Measurements from ENCODE around the gene EMP2. TPM values are rescaled to one million over a fixed set of nuclear protein-coding genes. Genes with fewer than 3 reads are reported as not detected.

Gene EMP2
- total RNA-seq, 2 experiments from 2014 or later, result not detected

GRCh38 chr16:10565167-10565566 is 15.2 kb downstream of the EMP2 start:
- ChIA-PET CTCF (no interaction called here), POLR2A (no interaction called here)
- peaks cover 5% of the 10 kb centered on the region for H3K9me3 Mint-ChIP-seq
- no peak overlapping the region for H3K4me3 Mint-ChIP-seq
- Histone ChIP-seq H3K9me3 (ENCODE audit: control insufficient read depth in 1 of 2, insufficient read depth in 1 of 2, low read length in 2 of 2) (peaks cover 0 to 9% of the 10 kb centered on the region in 2 experiments), H3K4me1 (ENCODE audit: insufficient read depth, low read length) (no peaks in the 10 kb centered on the region), H3K27ac (ENCODE audit: low read depth in 1 of 2, low read length in 2 of 2) (no peak overlapping the region), H3K27me3 (ENCODE audit: control insufficient read depth in 1 of 2, insufficient read depth in 2 of 2, low read length in 2 of 2) (peaks cover 0 to 3% of the 10 kb centered on the region in 2 experiments), H3K36me3 (ENCODE audit: insufficient read depth, low read length) (no peaks in the 10 kb centered on the region), H3K4me3 (ENCODE audit: low read length) (no peak overlapping the region)
- no peaks in the 10 kb centered on the region for H3K4me1 Mint-ChIP-seq (ENCODE audit: low read depth)
- ATAC-seq (ENCODE audit: poor library complexity) (no peak), DNase-seq (no peak)
- intact Hi-C loops (cut with DNase I, micrococcal nuclease), result no loop called here
- TF ChIP-seq, protein P1, sequence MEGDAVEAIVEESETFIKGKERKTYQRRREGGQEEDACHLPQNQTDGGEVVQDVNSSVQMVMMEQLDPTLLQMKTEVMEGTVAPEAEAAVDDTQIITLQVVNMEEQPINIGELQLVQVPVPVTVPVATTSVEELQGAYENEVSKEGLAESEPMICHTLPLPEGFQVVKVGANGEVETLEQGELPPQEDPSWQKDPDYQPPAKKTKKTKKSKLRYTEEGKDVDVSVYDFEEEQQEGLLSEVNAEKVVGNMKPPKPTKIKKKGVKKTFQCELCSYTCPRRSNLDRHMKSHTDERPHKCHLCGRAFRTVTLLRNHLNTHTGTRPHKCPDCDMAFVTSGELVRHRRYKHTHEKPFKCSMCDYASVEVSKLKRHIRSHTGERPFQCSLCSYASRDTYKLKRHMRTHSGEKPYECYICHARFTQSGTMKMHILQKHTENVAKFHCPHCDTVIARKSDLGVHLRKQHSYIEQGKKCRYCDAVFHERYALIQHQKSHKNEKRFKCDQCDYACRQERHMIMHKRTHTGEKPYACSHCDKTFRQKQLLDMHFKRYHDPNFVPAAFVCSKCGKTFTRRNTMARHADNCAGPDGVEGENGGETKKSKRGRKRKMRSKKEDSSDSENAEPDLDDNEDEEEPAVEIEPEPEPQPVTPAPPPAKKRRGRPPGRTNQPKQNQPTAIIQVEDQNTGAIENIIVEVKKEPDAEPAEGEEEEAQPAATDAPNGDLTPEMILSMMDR (IDR thresholded peaks at IDR 0.05), result no peak
- no peak overlapping the region for H3K27ac Mint-ChIP-seq
- peaks cover 35% of the 10 kb centered on the region for H3K27me3 Mint-ChIP-seq
- no peaks in the 10 kb centered on the region for H3K36me3 Mint-ChIP-seq (ENCODE audit: low read depth)

DNA sequence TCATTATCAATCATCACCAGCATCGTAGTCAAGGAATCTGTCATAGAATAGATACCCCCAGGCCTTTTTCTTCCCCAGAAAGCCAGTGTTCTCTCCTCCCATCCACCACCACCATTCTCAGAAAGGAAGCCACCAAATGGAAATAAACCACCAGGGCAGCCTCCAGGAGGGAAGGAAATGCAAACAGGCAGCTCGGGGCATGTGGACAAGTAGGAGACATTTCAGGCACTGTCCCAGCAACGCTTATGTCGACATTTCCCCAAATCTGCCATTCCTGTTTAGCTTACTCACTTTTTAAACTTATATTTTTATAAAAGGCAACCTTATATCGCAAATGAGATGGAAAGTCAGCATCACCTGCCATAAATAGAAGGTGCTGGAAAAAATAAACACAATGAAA is 15.8 kb downstream of the EMP2 start:
- ChIA-PET CTCF (no interaction called here), POLR2A (no interaction called here)
- peaks cover 0 to 9% of the 10 kb centered on the region in 2 experiments for H3K9me3 ChIP-seq (ENCODE audit: control insufficient read depth in 1 of 2, insufficient read depth in 1 of 2, low read length in 2 of 2)
- Mint-ChIP-seq H3K4me3 (no peak overlapping the region), H3K27me3 (peaks cover 35% of the 10 kb centered on the region), H3K27ac (no peak overlapping the region), H3K36me3 (ENCODE audit: low read depth) (no peaks in the 10 kb centered on the region), H3K9me3 (peaks cover 5% of the 10 kb centered on the region), H3K4me1 (ENCODE audit: low read depth) (no peaks in the 10 kb centered on the region)
- ATAC-seq (ENCODE audit: poor library complexity), result no peak
- TF ChIP-seq, protein P1 (IDR thresholded peaks at IDR 0.05), result no peak
- intact Hi-C loops (cut with DNase I, micrococcal nuclease), result no loop called here
- H3K4me1 ChIP-seq (ENCODE audit: insufficient read depth, low read length), result no peaks in the 10 kb centered on the region
- no peak overlapping the region for H3K27ac ChIP-seq (ENCODE audit: low read depth in 1 of 2, low read length in 2 of 2)
- H3K36me3 ChIP-seq (ENCODE audit: insufficient read depth, low read length), result no peaks in the 10 kb centered on the region
- no peak for DNase-seq
- peaks cover 0 to 3% of the 10 kb centered on the region in 2 experiments for H3K27me3 ChIP-seq (ENCODE audit: control insufficient read depth in 1 of 2, insufficient read depth in 2 of 2, low read length in 2 of 2)
- H3K4me3 ChIP-seq (ENCODE audit: low read length), result no peak overlapping the region

GRCh38 chr16:10562361-10562899 is 18.0 kb downstream of the EMP2 start:
- intact Hi-C loops (cut with DNase I, micrococcal nuclease), result no loop called here
- ATAC-seq (ENCODE audit: poor library complexity) (no peak), DNase-seq (no peak)
- H3K36me3 Mint-ChIP-seq (ENCODE audit: low read depth), result no peaks in the 10 kb centered on the region
- no peaks in the 10 kb centered on the region for H3K4me1 ChIP-seq (ENCODE audit: insufficient read depth, low read length)
- H3K9me3 ChIP-seq (ENCODE audit: control insufficient read depth in 1 of 2, insufficient read depth in 1 of 2, low read length in 2 of 2), result peaks cover 0 to 9% of the 10 kb centered on the region in 2 experiments
- peaks cover 5% of the 10 kb centered on the region for H3K9me3 Mint-ChIP-seq
- H3K27me3 Mint-ChIP-seq, result peaks cover 34% of the 10 kb centered on the region
- no peak overlapping the region for H3K27ac Mint-ChIP-seq
- no peak overlapping the region for H3K27ac ChIP-seq (ENCODE audit: low read depth in 1 of 2, low read length in 2 of 2)
- no peak overlapping the region for H3K4me3 ChIP-seq (ENCODE audit: low read length)
- H3K27me3 ChIP-seq (ENCODE audit: control insufficient read depth in 1 of 2, insufficient read depth in 2 of 2, low read length in 2 of 2), result peaks cover 0 to 3% of the 10 kb centered on the region in 2 experiments
- no peak overlapping the region for H3K4me3 Mint-ChIP-seq
- POLR2A ChIA-PET, result no interaction called here
- H3K4me1 Mint-ChIP-seq (ENCODE audit: low read depth), result no peaks in the 10 kb centered on the region
- no peaks in the 10 kb centered on the region for H3K36me3 ChIP-seq (ENCODE audit: insufficient read depth, low read length)
- TF ChIP-seq, protein P1 (IDR thresholded peaks at IDR 0.05), result no peak
- CTCF ChIA-PET, result interaction anchor here (0.7 kb wide), 1 partner anchor 890 kb away, joined by 3 read pairs; no protein-coding TSS in a partner anchor
